Activated CD8-positive, alpha-beta T cell treated with anti-CD3 and anti-CD28 coated beads for 36 hours (primary cell): ENCODE results near the gene METAP1. TPM values are rescaled to one million over a fixed set of nuclear protein-coding genes. Genes with fewer than 3 reads are reported as not detected.
"Not testable (repeated sequence)": the region's sequence is repeated elsewhere in the genome, so short reads cannot be mapped to it uniquely, and the experiment has no call there.

Experiments used
- ATAC-seq: fragments of 200-7000 bp; cut with Tn5 transposase; one replicate; pipeline ENCODE4 v1.10.0; 2021; ENCODE audit warnings: mild to moderate bottlenecking, moderate library complexity
- CTCF ChIA-PET: fragments of 350-600 bp; sonication (Branson Sonifier 250); formaldehyde crosslinking; loops from one replicate; lab custom pipeline; 2021; ENCODE audit warnings: antibody characterized with exemption; lab: Charles Lee
- POLR2A ChIA-PET: fragments of 350-600 bp; sonication (Branson Sonifier 250); formaldehyde crosslinking; loops from one replicate; lab custom pipeline; 2021; ENCODE audit warnings: antibody characterized with exemption; lab: Charles Lee
- DNase-seq: peaks from one replicate; pipeline ENCODE4 v3.0.0-alpha.2; 2020
- H3K27ac Mint-ChIP-seq: one replicate; pipeline ENCODE4 v1.8.0; 2021; ENCODE audit warnings: mild to moderate bottlenecking, mixed read lengths
- H3K27me3 Mint-ChIP-seq: one replicate; pipeline ENCODE4 v1.8.0; 2021; ENCODE audit warnings: mixed read lengths
- H3K36me3 Mint-ChIP-seq: one replicate; pipeline ENCODE4 v1.8.0; 2021; ENCODE audit warnings: low read depth, mixed read lengths
- H3K4me1 Mint-ChIP-seq: one replicate; pipeline ENCODE4 v1.8.0; 2021; ENCODE audit warnings: low read depth, mixed read lengths
- H3K4me3 Mint-ChIP-seq: one replicate; pipeline ENCODE4 v1.8.0; 2021; ENCODE audit warnings: mild to moderate bottlenecking, moderate library complexity, mixed read lengths
- H3K9me3 Mint-ChIP-seq: one replicate; pipeline ENCODE4 v1.8.0; 2021; ENCODE audit warnings: mixed read lengths
- intact Hi-C: fragments of 100-400 bp; cut with micrococcal nuclease; formaldehyde crosslinking; loops from one replicate; pipeline ENCODE4 v1.10.0; 2022
- total RNA-seq, 2 experiments: library from RNA; stranded (reverse); gene quantifications; one replicate each; pipeline ENCODE4 v1.2.3, GENCODE V29; 2021
- TF ChIP-seq, protein P1 (sequence below): fragments of 200-600 bp; IDR thresholded peaks from one replicate; pipeline ENCODE4 v1.8.0; 2022; ENCODE audit warnings: antibody characterized with exemption, mild to moderate bottlenecking

Gene METAP1
- total RNA-seq, 2 experiments from 2014 or later, result 67.1 to 70.4 TPM

- Mint-ChIP-seq H3K27me3 (peaks cover 3% of the 10 kb centered on the region), H3K27ac (no peak overlapping the region), H3K4me1 (peaks cover 3% of the 10 kb centered on the region), H3K4me3 (no peak overlapping the region), H3K36me3 (no peaks in the 10 kb centered on the region), H3K9me3 (no peaks in the 10 kb centered on the region)
- TF ChIP-seq, protein P1, sequence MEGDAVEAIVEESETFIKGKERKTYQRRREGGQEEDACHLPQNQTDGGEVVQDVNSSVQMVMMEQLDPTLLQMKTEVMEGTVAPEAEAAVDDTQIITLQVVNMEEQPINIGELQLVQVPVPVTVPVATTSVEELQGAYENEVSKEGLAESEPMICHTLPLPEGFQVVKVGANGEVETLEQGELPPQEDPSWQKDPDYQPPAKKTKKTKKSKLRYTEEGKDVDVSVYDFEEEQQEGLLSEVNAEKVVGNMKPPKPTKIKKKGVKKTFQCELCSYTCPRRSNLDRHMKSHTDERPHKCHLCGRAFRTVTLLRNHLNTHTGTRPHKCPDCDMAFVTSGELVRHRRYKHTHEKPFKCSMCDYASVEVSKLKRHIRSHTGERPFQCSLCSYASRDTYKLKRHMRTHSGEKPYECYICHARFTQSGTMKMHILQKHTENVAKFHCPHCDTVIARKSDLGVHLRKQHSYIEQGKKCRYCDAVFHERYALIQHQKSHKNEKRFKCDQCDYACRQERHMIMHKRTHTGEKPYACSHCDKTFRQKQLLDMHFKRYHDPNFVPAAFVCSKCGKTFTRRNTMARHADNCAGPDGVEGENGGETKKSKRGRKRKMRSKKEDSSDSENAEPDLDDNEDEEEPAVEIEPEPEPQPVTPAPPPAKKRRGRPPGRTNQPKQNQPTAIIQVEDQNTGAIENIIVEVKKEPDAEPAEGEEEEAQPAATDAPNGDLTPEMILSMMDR, result no peak
- ATAC-seq, result no peak
- POLR2A ChIA-PET, result no interaction called here
- DNase-seq, result no peak
- CTCF ChIA-PET, result interaction anchor here (1.3 kb wide), 1 partner anchor 27 kb away, joined by 4 read pairs; the partner anchor contains the start of gene METAP1
- intact Hi-C loops, result no loop called here
Observed at GRCh38 chr4:98967786-98968329, 27.7 kb upstream of the METAP1 start.

DNA sequence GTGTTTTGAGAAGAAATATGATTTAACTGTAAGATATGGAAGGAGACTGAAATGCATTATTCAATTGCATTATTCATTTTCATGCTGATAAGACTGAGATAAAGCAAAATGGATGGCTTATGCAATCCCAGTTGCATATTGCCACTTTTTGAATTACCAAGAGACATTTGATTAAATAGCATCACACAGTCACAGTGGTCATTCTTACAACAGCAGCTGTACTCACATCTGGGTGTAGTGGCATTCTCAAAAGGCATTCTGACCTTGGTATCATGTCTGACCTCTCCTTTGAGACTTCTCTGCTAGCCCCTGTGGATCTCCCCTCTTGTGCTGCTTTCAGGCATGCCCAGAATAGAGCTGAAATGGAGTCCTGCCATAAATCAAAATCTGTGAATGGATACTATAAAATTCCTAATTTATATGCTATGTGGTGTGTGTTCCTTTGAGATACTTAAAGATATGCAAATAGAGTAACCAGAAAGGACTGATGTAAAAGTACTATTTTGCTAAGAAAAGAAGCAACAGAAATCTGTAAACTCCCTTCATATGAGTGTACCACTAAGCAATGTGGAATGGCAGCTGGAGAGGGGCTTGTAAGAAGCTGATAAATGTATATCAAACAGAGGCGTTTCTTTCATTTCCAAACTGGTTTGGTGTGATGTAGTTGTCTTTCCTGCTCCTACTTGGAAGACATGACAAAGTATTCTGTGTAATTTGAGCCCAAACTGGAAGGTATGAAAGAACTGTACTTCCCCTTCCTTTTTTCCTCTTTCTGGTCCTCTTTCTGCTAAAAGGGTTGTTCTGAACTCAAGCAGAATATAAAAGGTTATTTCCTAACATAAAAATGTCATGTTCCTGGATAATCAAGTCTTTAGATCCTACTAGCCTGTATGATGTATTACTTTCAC is 25.4 kb upstream of the METAP1 start:
- TF ChIP-seq, protein P1, result no peak
- no peak for ATAC-seq
- CTCF ChIA-PET, result no interaction called here
- Mint-ChIP-seq H3K27me3 (peaks cover 3% of the 10 kb centered on the region), H3K4me1 (no peaks in the 10 kb centered on the region), H3K36me3 (no peaks in the 10 kb centered on the region), H3K27ac (no peak overlapping the region), H3K4me3 (no peak overlapping the region), H3K9me3 (no peaks in the 10 kb centered on the region)
- POLR2A ChIA-PET, result no interaction called here
- no peak for DNase-seq
- intact Hi-C loops, result no loop called here

- Mint-ChIP-seq H3K9me3 (no peaks in the 10 kb centered on the region), H3K27ac (no peak overlapping the region), H3K27me3 (peaks cover 3% of the 10 kb centered on the region), H3K4me1 (no peaks in the 10 kb centered on the region), H3K36me3 (no peaks in the 10 kb centered on the region), H3K4me3 (no peak overlapping the region)
- CTCF ChIA-PET, result no interaction called here
- TF ChIP-seq, protein P1, result no peak
- intact Hi-C loops, result no loop called here
- DNase-seq (no peak), ATAC-seq (no peak)
- POLR2A ChIA-PET, result no interaction called here
Observed at GRCh38 chr4:98976716-98977115, 18.8 kb upstream of the METAP1 start.

GRCh38 chr4:98977557-98977956 is 18.0 kb upstream of the METAP1 start:
- Mint-ChIP-seq H3K4me1 (no peaks in the 10 kb centered on the region), H3K4me3 (no peak overlapping the region), H3K9me3 (no peaks in the 10 kb centered on the region), H3K27ac (no peak overlapping the region), H3K36me3 (no peaks in the 10 kb centered on the region), H3K27me3 (peaks cover 3% of the 10 kb centered on the region)
- POLR2A ChIA-PET, result interaction anchor here (0.6 kb wide), 1 partner anchor 58 kb away, joined by 3 read pairs; no protein-coding TSS in a partner anchor
- CTCF ChIA-PET, result interaction anchor here (0.5 kb wide), 1 partner anchor 37 kb away, joined by 3 read pairs; no protein-coding TSS in a partner anchor
- DNase-seq (no peak), ATAC-seq (no peak)
- intact Hi-C loops, result no loop called here
- TF ChIP-seq, protein P1, result no peak

DNA sequence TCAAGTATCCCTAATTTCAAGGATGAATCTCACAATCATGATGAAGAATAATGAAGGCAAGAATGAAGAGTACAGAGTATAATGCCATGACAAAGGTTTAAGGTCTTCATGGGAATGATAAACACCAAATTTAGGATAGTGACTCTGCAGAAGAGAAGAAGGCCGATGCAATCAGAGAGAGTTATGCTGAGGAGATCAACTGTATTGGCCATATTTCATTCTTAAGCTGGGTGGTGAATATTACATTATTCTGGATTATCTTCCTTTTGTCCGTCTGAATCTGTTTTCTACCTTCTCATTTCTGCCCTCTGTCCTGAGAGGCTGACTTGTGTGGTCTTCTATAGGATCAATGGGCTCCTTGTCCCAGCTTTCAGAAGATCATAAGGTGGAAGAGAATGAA is 7.8 kb upstream of the METAP1 start:
- TF ChIP-seq, protein P1, result no peak
- DNase-seq (no peak), ATAC-seq (no peak)
- Mint-ChIP-seq H3K27ac (no peak overlapping the region), H3K4me3 (no peak overlapping the region), H3K36me3 (no peaks in the 10 kb centered on the region), H3K4me1 (no peaks in the 10 kb centered on the region), H3K27me3 (peaks cover 1% of the 10 kb centered on the region), H3K9me3 (no peaks in the 10 kb centered on the region)
- ChIA-PET CTCF (no interaction called here), POLR2A (no interaction called here)
- intact Hi-C loops, result no loop called here

DNA sequence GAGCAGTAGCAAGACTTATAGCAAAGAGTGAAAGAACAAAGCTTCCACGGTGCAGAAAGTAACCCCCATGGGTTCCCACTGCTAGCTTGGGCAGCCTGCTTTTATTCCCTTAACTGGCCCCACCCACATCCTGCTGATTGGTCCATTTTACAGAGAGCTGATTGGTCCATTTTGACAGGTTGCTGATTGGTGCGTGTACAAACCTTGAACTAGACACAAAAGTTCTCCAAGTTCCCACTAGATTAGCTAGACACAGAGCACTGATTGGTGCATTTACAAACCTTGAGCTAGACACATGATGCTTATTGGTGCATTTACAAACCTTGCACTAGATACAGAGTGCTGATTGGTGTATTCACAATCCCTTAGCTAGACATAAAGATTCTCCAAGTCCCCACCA is 2.7 kb upstream of the METAP1 start:
- DNase-seq, ATAC-seq, H3K27ac Mint-ChIP-seq, H3K4me3 Mint-ChIP-seq, POLR2A ChIA-PET, H3K36me3 Mint-ChIP-seq, H3K27me3 Mint-ChIP-seq, intact Hi-C loops, H3K9me3 Mint-ChIP-seq: not testable (repeated sequence)
- CTCF ChIA-PET, result interaction anchor here (13.4 kb wide), 1 partner anchor 64 kb away, joined by 186 read pairs; no protein-coding TSS in a partner anchor
- peaks cover 17% of the 10 kb centered on the region for H3K4me1 Mint-ChIP-seq
